HepG2 (cell line): ENCODE measurements around the gene PRKACG. TPM values are rescaled to one million over a fixed set of nuclear protein-coding genes. Genes with fewer than 3 reads are reported as not detected.

Source experiments
- ATAC-seq: fragments of 200-7000 bp; cut with Tn5 transposase; 3 replicates; pipeline ENCODE4 v1.9.1; 2020; ENCODE audit warnings: mild to moderate bottlenecking, moderate library complexity
- BruUV-seq: library from RNA; stranded (reverse); fragments of 400-500 nt; replicated peaks from 2 replicates; lab custom pipeline; 2021; lab: Mats Ljungman, UMichigan
- CTCF ChIA-PET: fragments of 300-600 bp; formaldehyde crosslinking; extraction: SDS; loops from one replicate; lab custom pipeline; 2021; ENCODE audit warnings: low total read pairs, inconsistent platforms, low intra/inter-chr PET ratio; lab: Yijun Ruan, JAX
- POLR2A ChIA-PET: fragments of 350-600 bp; sonication (Branson Sonifier 250); formaldehyde crosslinking; loops from one replicate; lab custom pipeline; 2020; ENCODE audit warnings: antibody characterized with exemption, inconsistent platforms; lab: Yijun Ruan, JAX
- DNase-seq: peaks from one replicate; pipeline ENCODE4 v3.0.0-alpha.2; 2015; ENCODE audit warnings: low spot score
- FAIRE-seq: peaks from 3 replicates; lab custom pipeline; 2011; peaks lifted over from hg19 to GRCh38; lab: Jason Lieb, UNC
- H2AFZ ChIP-seq: one replicate; pipeline ENCODE4 v1.6.1; 2011; ENCODE audit warnings: low read length, inconsistent platforms
- H3K27ac ChIP-seq: fragments of 300-600 bp; 3 replicates; pipeline ENCODE4 v1.8.0; 2011; ENCODE audit warnings: mixed run types, mild to moderate bottlenecking, mixed read lengths, low read length, inconsistent platforms; ENCODE audit not compliant: insufficient read depth; ENCODE audit errors: extremely low read length
- H3K27me3 ChIP-seq, 2 experiments: fragments of 200-600 bp in 1 of 2; 2 replicates in 1 of 2; 3 replicates in 1 of 2; pipeline versions ENCODE4 v1.6.0 to v1.8.0; 2011; ENCODE audit warnings: low read length in 2 of 2, mild to moderate bottlenecking in 2 of 2, moderate library complexity in 2 of 2, inconsistent platforms in 1 of 2; ENCODE audit not compliant: insufficient read depth in 2 of 2, control insufficient read depth in 1 of 2
- H3K36me3 ChIP-seq, 2 experiments: fragments of 200-600 bp in 1 of 2; replicated peaks in 1 of 2; 2 replicates in 1 of 2; 3 replicates in 1 of 2; pipeline versions ENCODE4 v1.5.1 to v1.8.0; 2011; ENCODE audit warnings: low read length in 2 of 2, inconsistent platforms in 1 of 2; ENCODE audit not compliant: insufficient read depth in 2 of 2, control insufficient read depth in 1 of 2
- H3K4me1 ChIP-seq: 2 replicates; pipeline ENCODE4 v1.5.1; 2012; ENCODE audit warnings: low read length, inconsistent platforms; ENCODE audit not compliant: insufficient read depth
- H3K4me2 ChIP-seq: 2 replicates; pipeline ENCODE4 v1.6.0; 2011; ENCODE audit warnings: low read depth, low read length, inconsistent platforms
- H3K4me3 ChIP-seq, 3 experiments: fragments of 200-600 bp in 1 of 3; sonication (generic), shearing (Covaris generic) in 1 of 3; replicated peaks in 1 of 3; 2 replicates each; pipeline ENCODE4 v1.5.1; 2011 to 2016; ENCODE audit warnings: low read length in 3 of 3, inconsistent platforms in 2 of 3, low read depth in 2 of 3, mild to moderate bottlenecking in 2 of 3, control low read depth in 1 of 3, mixed read lengths in 1 of 3; ENCODE audit not compliant: insufficient read depth in 1 of 3
- H3K79me2 ChIP-seq: one replicate; pipeline ENCODE4 v1.6.1; 2011; ENCODE audit warnings: low read length, inconsistent platforms; ENCODE audit not compliant: insufficient read depth
- H3K9ac ChIP-seq: 2 replicates; pipeline ENCODE4 v1.6.0; 2011; ENCODE audit warnings: mild to moderate bottlenecking, low read depth, low read length, inconsistent platforms; ENCODE audit not compliant: insufficient read depth
- H3K9me3 ChIP-seq: 2 replicates; pipeline ENCODE4 v1.5.1; 2012; ENCODE audit warnings: mild to moderate bottlenecking, low read length
- H4K20me1 ChIP-seq: 2 replicates; pipeline ENCODE4 v1.6.0; 2011; ENCODE audit warnings: inconsistent platforms, mild to moderate bottlenecking, low read length, moderate library complexity; ENCODE audit not compliant: insufficient read depth
- ELF4 ChIP-seq: sonication (generic); formaldehyde crosslinking; IDR thresholded peaks from 2 replicates; pipeline ENCODE4 v1.5.0; 2020; ENCODE audit warnings: missing genetic modification reagents, mild to moderate bottlenecking, moderate library complexity, borderline replicate concordance
- REPIN1 ChIP-seq: sonication (generic); formaldehyde crosslinking; IDR thresholded peaks from 2 replicates; pipeline ENCODE4 v1.8.0; 2022; ENCODE audit warnings: missing genetic modification reagents, low read depth, mild to moderate bottlenecking, borderline replicate concordance
- TSC22D2 ChIP-seq: sonication (generic); formaldehyde crosslinking; IDR thresholded peaks from 2 replicates; pipeline ENCODE4 v1.5.1; 2020; ENCODE audit warnings: missing genetic modification reagents, mild to moderate bottlenecking, borderline replicate concordance
- ZFP41 ChIP-seq: sonication (generic); formaldehyde crosslinking; IDR thresholded peaks from 2 replicates; pipeline ENCODE4 v1.4.0; 2020; ENCODE audit warnings: mild to moderate bottlenecking, missing genetic modification reagents, borderline replicate concordance
- ZNF101 ChIP-seq: sonication (generic); formaldehyde crosslinking; IDR thresholded peaks from 2 replicates; pipeline ENCODE4 v1.4.0; 2020; ENCODE audit warnings: mild to moderate bottlenecking, low read depth, missing genetic modification reagents, borderline replicate concordance
- ZNF24 ChIP-seq: fragments of 450-650 bp; IDR thresholded peaks from 2 replicates; pipeline ENCODE4 v1.6.1; 2017; ENCODE audit warnings: antibody characterized with exemption, mild to moderate bottlenecking
- WGBS: methylation state at CpG from one replicate; pipeline ENCODE4 v1.1.6; 2017; ENCODE audit warnings: low lambda C conversion rate; 5-methylcytosine and 5-hydroxymethylcytosine counted together
- in situ Hi-C: cut with HindIII; loops from 2 replicates; pipeline ENCODE4 v1.10.0; 2017; ENCODE audit warnings: low pct_unique_long_range_greater_than_20kb; ENCODE audit not compliant: extremely low pct_ligation_motif_present
- intact Hi-C: fragments of 100-400 bp; cut with micrococcal nuclease; formaldehyde crosslinking; loops from one replicate; pipeline ENCODE4 v1.10.0; 2022; ENCODE audit not compliant: unreplicated experiment
- polyA plus RNA-seq, 8 experiments: library from polyadenylated mRNA; depleted of rRNA in 3 of 8; stranded (reverse) in 7 of 8; unstranded in 1 of 8; fragments of >200 nt; fragmentation: Illumina TruSeq in 4 of 8; extraction: Trizol in 4 of 8; gene quantifications; 2 replicates each; pipeline versions ENCODE4 v1.2.1 to v1.2.3, GENCODE V29; 2011 to 2016; ENCODE audit warnings: low read depth in 4 of 8, missing spikeins in 1 of 8, mixed read lengths in 1 of 8; ENCODE audit not compliant: insufficient read depth in 1 of 8
- total RNA-seq, 5 experiments: library from RNA; depleted of rRNA; stranded (reverse); fragments of >200 nt; fragmentation: Illumina TruSeq; extraction: Trizol; gene quantifications; 2 replicates each; pipeline ENCODE4 v1.2.3, GENCODE V29; 2016; ENCODE audit warnings: low read depth in 1 of 5
- TF ChIP-seq, protein P1 (sequence below): IDR thresholded peaks from 2 replicates; pipeline ENCODE4 v1.6.1; 2016; ENCODE audit warnings: low read depth, control low read depth
- TF ChIP-seq, protein P2 (sequence below): sonication (generic); formaldehyde crosslinking; IDR thresholded peaks from 2 replicates; pipeline ENCODE4 v1.5.0; 2020; ENCODE audit warnings: mild to moderate bottlenecking, missing genetic modification reagents, moderate library complexity
- TF ChIP-seq, protein P3 (sequence below): sonication (generic); formaldehyde crosslinking; IDR thresholded peaks from 2 replicates; pipeline ENCODE4 v1.4.0; 2020; ENCODE audit warnings: missing genetic modification reagents, borderline replicate concordance

Gene PRKACG
- total and polyA plus RNA-seq, 2 of the 13 experiments (the other 11 are each of a cell fraction or from before 2014, with no cell fraction given) = not detected

DNA sequence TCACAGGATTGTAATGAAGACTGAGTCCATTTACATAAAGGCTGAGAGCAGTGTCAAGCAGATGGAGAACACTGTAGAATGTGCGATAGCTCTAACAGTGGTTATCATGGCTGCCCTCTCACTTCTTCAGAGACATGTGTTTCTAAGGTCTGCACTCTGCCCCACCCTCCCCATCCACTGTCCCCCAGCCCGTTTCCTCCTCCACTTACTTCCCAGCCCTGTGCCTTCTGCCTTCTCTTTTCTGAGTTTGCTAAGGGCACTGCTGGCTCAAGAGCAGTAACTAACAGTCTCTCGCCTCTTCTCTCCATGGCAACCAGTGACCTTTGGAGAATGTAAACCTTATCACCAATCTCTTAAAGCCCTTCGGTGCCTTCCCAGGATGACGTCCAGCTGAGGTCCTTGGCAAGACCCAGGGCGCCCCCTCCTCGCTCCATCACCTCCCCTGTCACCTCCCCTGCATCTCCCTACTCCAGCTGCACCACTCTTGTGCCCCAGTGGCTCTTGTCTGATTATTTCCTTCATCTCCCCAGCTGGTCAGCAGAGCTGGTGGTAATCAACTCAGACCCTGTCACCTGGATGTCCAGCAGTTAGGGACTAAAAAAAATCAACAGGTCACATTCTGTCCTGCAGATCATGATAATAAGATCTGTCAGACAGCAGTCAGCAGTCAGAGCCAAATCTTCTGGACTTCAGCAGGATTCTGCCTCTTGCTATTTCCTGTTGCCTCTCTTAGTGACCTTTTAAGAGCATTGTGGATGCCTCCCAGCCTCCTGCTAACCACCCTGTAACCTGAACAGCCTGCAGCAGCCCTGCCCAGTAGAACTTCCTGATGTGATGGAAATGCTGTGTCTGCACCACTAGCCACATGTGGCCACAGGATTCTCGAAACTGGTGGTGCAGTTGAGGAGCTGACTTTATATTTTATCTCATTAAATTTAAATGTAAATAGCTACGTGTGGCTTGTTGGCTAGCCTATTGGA, 30.6 kb upstream of the PRKACG start:
- DNase-seq (no peak), ATAC-seq (no peak; the same call in 2 of the 3 replicates), FAIRE-seq (no peak)
- Histone ChIP-seq H3K4me3 (no peak overlapping the region), H3K4me2 (no peak overlapping the region), H3K27ac (no peak overlapping the region), H4K20me1 (peaks cover 3% of the 10 kb centered on the region; the same call in 1 of the 2 replicates), H3K36me3 (peaks cover 15 to 64% of the 10 kb centered on the region in 2 experiments), H3K27me3 (no peaks in the 10 kb centered on the region), H2AFZ (no peak overlapping the region), H3K9ac (no peak overlapping the region), H3K9me3 (no peaks in the 10 kb centered on the region), H3K4me1 (peaks cover 49% of the 10 kb centered on the region), H3K79me2 (peaks cover 59% of the 10 kb centered on the region)
- no TSS peak for BruUV-seq
- in situ Hi-C loops (no loop called here), intact Hi-C loops (no loop called here)
- no peak for TF ChIP-seq ELF4 (CRISPR knock-in tag)
- no peak for TF ChIP-seq ZNF24
- TF ChIP-seq ZNF101 (CRISPR knock-in tag) = no peak
- TF ChIP-seq, protein P1, sequence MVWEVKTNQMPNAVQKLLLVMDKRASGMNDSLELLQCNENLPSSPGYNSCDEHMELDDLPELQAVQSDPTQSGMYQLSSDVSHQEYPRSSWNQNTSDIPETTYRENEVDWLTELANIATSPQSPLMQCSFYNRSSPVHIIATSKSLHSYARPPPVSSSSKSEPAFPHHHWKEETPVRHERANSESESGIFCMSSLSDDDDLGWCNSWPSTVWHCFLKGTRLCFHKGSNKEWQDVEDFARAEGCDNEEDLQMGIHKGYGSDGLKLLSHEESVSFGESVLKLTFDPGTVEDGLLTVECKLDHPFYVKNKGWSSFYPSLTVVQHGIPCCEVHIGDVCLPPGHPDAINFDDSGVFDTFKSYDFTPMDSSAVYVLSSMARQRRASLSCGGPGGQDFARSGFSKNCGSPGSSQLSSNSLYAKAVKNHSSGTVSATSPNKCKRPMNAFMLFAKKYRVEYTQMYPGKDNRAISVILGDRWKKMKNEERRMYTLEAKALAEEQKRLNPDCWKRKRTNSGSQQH (CRISPR knock-in tag) = no peak
- TF ChIP-seq, protein P2, sequence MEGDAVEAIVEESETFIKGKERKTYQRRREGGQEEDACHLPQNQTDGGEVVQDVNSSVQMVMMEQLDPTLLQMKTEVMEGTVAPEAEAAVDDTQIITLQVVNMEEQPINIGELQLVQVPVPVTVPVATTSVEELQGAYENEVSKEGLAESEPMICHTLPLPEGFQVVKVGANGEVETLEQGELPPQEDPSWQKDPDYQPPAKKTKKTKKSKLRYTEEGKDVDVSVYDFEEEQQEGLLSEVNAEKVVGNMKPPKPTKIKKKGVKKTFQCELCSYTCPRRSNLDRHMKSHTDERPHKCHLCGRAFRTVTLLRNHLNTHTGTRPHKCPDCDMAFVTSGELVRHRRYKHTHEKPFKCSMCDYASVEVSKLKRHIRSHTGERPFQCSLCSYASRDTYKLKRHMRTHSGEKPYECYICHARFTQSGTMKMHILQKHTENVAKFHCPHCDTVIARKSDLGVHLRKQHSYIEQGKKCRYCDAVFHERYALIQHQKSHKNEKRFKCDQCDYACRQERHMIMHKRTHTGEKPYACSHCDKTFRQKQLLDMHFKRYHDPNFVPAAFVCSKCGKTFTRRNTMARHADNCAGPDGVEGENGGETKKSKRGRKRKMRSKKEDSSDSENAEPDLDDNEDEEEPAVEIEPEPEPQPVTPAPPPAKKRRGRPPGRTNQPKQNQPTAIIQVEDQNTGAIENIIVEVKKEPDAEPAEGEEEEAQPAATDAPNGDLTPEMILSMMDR (CRISPR knock-in tag) = no peak
- TF ChIP-seq REPIN1 (CRISPR knock-in tag) = no peak
- TF ChIP-seq ZFP41 = no peak
- TF ChIP-seq TSC22D2 (CRISPR knock-in tag) = no peak
- TF ChIP-seq, protein P3, sequence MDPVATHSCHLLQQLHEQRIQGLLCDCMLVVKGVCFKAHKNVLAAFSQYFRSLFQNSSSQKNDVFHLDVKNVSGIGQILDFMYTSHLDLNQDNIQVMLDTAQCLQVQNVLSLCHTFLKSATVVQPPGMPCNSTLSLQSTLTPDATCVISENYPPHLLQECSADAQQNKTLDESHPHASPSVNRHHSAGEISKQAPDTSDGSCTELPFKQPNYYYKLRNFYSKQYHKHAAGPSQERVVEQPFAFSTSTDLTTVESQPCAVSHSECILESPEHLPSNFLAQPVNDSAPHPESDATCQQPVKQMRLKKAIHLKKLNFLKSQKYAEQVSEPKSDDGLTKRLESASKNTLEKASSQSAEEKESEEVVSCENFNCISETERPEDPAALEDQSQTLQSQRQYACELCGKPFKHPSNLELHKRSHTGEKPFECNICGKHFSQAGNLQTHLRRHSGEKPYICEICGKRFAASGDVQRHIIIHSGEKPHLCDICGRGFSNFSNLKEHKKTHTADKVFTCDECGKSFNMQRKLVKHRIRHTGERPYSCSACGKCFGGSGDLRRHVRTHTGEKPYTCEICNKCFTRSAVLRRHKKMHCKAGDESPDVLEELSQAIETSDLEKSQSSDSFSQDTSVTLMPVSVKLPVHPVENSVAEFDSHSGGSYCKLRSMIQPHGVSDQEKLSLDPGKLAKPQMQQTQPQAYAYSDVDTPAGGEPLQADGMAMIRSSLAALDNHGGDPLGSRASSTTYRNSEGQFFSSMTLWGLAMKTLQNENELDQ (CRISPR knock-in tag) = no peak
- CTCF ChIA-PET = no interaction called here
- POLR2A ChIA-PET = no interaction called here
- 93% methylated on average over 9 of the region's 9 CpGs for WGBS
